ENCODE data around the gene GRK5.

Gene GRK5

GRCh38 chr10:119320981-119321380 is 113.6 kb downstream of the GRK5 start:
- DNase-seq = no peak

- no peak for DNase-seq
Measured at GRCh38 chr10:119323085-119324016, 116.0 kb downstream of the GRK5 start.

GRCh38 chr10:119325131-119325530 is 117.8 kb downstream of the GRK5 start:
- DNase-seq = no peak

GRCh38 chr10:119326167-119326566 is 118.8 kb downstream of the GRK5 start:
- no peak for DNase-seq

GRCh38 chr10:119327096-119327745 is 119.8 kb downstream of the GRK5 start:
- no peak for DNase-seq

- DNase-seq = no peak
Measured at GRCh38 chr10:119328223-119328622, 120.9 kb downstream of the GRK5 start.

- DNase-seq = no peak
Measured at GRCh38 chr10:119330342-119330741, 123.0 kb downstream of the GRK5 start.

- DNase-seq = no peak
Measured at GRCh38 chr10:119331061-119331460, 123.7 kb downstream of the GRK5 start.

- DNase-seq = peak; percentile 79
Measured at GRCh38 chr10:119333146-119333792, 125.9 kb downstream of the GRK5 start.

- DNase-seq = no peak
Measured at GRCh38 chr10:119335671-119336353, 128.4 kb downstream of the GRK5 start.

- DNase-seq = no peak
Measured at GRCh38 chr10:119336599-119336998, 129.2 kb downstream of the GRK5 start.

- no peak for DNase-seq
Measured at GRCh38 chr10:119337223-119337622, 129.9 kb downstream of the GRK5 start.

- no peak for DNase-seq
Measured at GRCh38 chr10:119337796-119338432, 130.5 kb downstream of the GRK5 start.

GRCh38 chr10:119339109-119339508 is 131.7 kb downstream of the GRK5 start:
- no peak for DNase-seq

GRCh38 chr10:119340893-119341458 is 133.6 kb downstream of the GRK5 start:
- DNase-seq = no peak

- peak; percentile 75 for DNase-seq
Measured at GRCh38 chr10:119341459-119342301, 134.3 kb downstream of the GRK5 start.

GRCh38 chr10:119342335-119342734 is 135.0 kb downstream of the GRK5 start:
- no peak for DNase-seq

GRCh38 chr10:119343011-119343601 is 135.7 kb downstream of the GRK5 start:
- DNase-seq = no peak

GRCh38 chr10:119344381-119344780 is 137.0 kb downstream of the GRK5 start:
- DNase-seq = no peak

- DNase-seq = no peak
Measured at GRCh38 chr10:119346095-119346832, 138.9 kb downstream of the GRK5 start.
